ENCODE data around the gene ARSG. TPM values are rescaled to one million over a fixed set of nuclear protein-coding genes. Genes with fewer than 3 reads are reported as not detected.

The ARSG gene
- polyA plus RNA-seq, 3 donors = 15.5 to 19.3 (median 19.2) TPM

GRCh38 chr17:68365469-68365868 lies 74.2 kb downstream of the ARSG start:
- H3K27ac ChIP-seq (ENCODE audit: low read depth in 1 of 2, low read length in 2 of 2) = no peak overlapping the region
- Mint-ChIP-seq H3K27me3 (ENCODE audit: low read depth in 3 of 3) (peaks cover 0 to 5% (median 3%) of the 10 kb centered on the region in 3 donors), H3K4me1 (peaks cover 10% of the 10 kb centered on the region), H3K36me3 (peaks cover 67 to 70% of the 10 kb centered on the region in 2 donors), H3K27ac (no peak overlapping the region), H3K4me3 (no peak overlapping the region), H3K9me3 (peaks cover 0 to 2% (median 0%) of the 10 kb centered on the region in 7 donors)
- H3K4me2 ChIP-seq (replicated peaks; ENCODE audit: extremely low read depth, low read length, poor library complexity, severe bottlenecking) = no peak overlapping the region
- H3K4me1 ChIP-seq (ENCODE audit: control insufficient read depth in 1 of 2, insufficient read depth in 2 of 2, low read length in 2 of 2) = peaks cover 5% of the 10 kb centered on the region in 2 donors
- no peak overlapping the region for H3K4me3 ChIP-seq (replicated peaks in 1 of 3; ENCODE audit: low read depth in 2 of 3, low read length in 3 of 3)
- no peak for DNase-seq
- H3K36me3 ChIP-seq (replicated peaks in 1 of 2; ENCODE audit: control insufficient read depth in 1 of 2, insufficient read depth in 2 of 2, low read length in 2 of 2) = peaks cover 14 to 47% of the 10 kb centered on the region in 2 donors
- intact Hi-C loops (cut with micrococcal nuclease) = no loop called here
- no peak overlapping the region for H2AFZ ChIP-seq (ENCODE audit: insufficient read depth, low read depth, low read length, poor library complexity, severe bottlenecking)
- H4K20me1 ChIP-seq (ENCODE audit: insufficient read depth, low read length) = no peaks in the 10 kb centered on the region
- H3K27me3 ChIP-seq (ENCODE audit: control insufficient read depth in 2 of 2, insufficient read depth in 2 of 2, low read length in 2 of 2) = no peaks in the 10 kb centered on the region
- H3K79me2 ChIP-seq (ENCODE audit: insufficient read depth, low read length) = no peaks in the 10 kb centered on the region
- no peaks in the 10 kb centered on the region for H3K9me3 ChIP-seq (replicated peaks in 1 of 2; ENCODE audit: control insufficient read depth in 1 of 2, insufficient read depth in 1 of 2, low read length in 2 of 2)
- WGBS (ENCODE audit: insufficient coverage) = no CpG with 5 or more reads among the region's 2 CpGs
- H3K9ac ChIP-seq (ENCODE audit: insufficient read depth, low read length, poor library complexity, severe bottlenecking) = no peak overlapping the region
- no peak for TF ChIP-seq CTCF (IDR thresholded peaks at IDR 0.05)

GRCh38 chr17:68368387-68368786 lies 77.1 kb downstream of the ARSG start:
- Histone ChIP-seq H3K4me2 (replicated peaks; ENCODE audit: extremely low read depth, low read length, poor library complexity, severe bottlenecking) (no peak overlapping the region), H3K27me3 (ENCODE audit: control insufficient read depth in 2 of 2, insufficient read depth in 2 of 2, low read length in 2 of 2) (no peaks in the 10 kb centered on the region), H3K36me3 (replicated peaks in 1 of 2; ENCODE audit: control insufficient read depth in 1 of 2, insufficient read depth in 2 of 2, low read length in 2 of 2) (peaks cover 15 to 54% of the 10 kb centered on the region in 2 donors), H3K4me3 (replicated peaks in 1 of 3; ENCODE audit: low read depth in 2 of 3, low read length in 3 of 3) (no peak overlapping the region), H2AFZ (ENCODE audit: insufficient read depth, low read depth, low read length, poor library complexity, severe bottlenecking) (no peak overlapping the region), H4K20me1 (ENCODE audit: insufficient read depth, low read length) (no peaks in the 10 kb centered on the region), H3K4me1 (ENCODE audit: control insufficient read depth in 1 of 2, insufficient read depth in 2 of 2, low read length in 2 of 2) (peaks cover 5% of the 10 kb centered on the region in 2 donors), H3K79me2 (ENCODE audit: insufficient read depth, low read length) (no peaks in the 10 kb centered on the region), H3K9me3 (replicated peaks in 1 of 2; ENCODE audit: control insufficient read depth in 1 of 2, insufficient read depth in 1 of 2, low read length in 2 of 2) (peaks cover 0 to 3% of the 10 kb centered on the region in 2 donors), H3K27ac (ENCODE audit: low read depth in 1 of 2, low read length in 2 of 2) (no peak overlapping the region), H3K9ac (ENCODE audit: insufficient read depth, low read length, poor library complexity, severe bottlenecking) (no peak overlapping the region)
- no peak overlapping the region for H3K4me3 Mint-ChIP-seq
- no peak overlapping the region for H3K27ac Mint-ChIP-seq
- peaks cover 9% of the 10 kb centered on the region for H3K4me1 Mint-ChIP-seq
- peaks cover 56 to 65% of the 10 kb centered on the region in 2 donors for H3K36me3 Mint-ChIP-seq
- H3K9me3 Mint-ChIP-seq = peaks cover 0 to 6% (median 4%) of the 10 kb centered on the region in 7 donors
- WGBS (ENCODE audit: insufficient coverage) = 45% methylated on average over 5 of the region's 5 CpGs
- DNase-seq = no peak
- no peak for TF ChIP-seq CTCF (IDR thresholded peaks at IDR 0.05)
- intact Hi-C loops (cut with micrococcal nuclease) = no loop called here
- H3K27me3 Mint-ChIP-seq (ENCODE audit: low read depth in 3 of 3) = peaks cover 0 to 4% (median 0%) of the 10 kb centered on the region in 3 donors
